DMS53 (cell line): ENCODE results near the gene LRTM1.
A peak's percentile ranks its signal among the peaks of the same experiment; 100 is the strongest.

Source experiments
- DNase-seq: peaks from one replicate; lab custom pipeline; 2025; lab: John Stamatoyannopoulos, UW

LRTM1 gene

GRCh38 chr3:54939557-54940300 is 11.9 kb upstream of the LRTM1 start:
- no peak for DNase-seq

DNA sequence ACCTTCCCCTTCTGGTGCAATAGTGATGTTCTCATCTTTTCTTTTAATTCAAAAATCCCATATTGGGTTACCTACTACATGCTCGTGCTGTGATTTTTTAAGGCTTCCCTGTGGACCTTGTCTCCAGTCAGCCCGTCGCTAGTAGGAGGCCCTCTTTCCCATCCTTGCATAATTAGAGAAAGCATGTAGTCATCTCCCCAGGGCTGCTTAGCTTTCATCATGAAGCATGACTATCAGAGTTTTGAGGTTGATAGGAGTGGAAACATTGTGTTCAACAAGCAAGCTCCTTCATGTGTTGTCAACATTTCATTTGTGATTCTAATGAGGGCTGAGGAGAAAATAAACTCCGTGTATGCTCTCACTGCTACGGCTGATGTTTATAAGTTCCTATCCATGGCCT is 8.7 kb upstream of the LRTM1 start:
- DNase-seq: no peak

DNA sequence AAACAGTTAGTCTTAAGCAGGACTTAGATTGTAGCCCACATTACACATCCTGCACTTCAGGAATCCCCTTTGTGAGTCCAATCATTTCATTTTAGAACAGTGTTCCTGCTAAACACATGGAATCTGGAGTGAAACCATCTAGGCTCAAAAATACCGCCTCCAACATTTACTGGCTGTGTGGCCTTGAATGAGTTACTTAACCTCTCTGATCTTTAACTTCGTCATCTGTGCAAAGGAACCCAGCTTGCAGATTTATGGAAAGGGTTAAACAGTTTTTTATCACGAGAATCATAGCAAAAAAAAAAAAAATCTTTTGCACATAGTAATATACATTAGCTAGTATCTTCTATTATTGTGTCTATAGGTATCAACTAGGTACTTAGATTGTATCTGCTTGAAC is 8.0 kb upstream of the LRTM1 start:
- DNase-seq: no peak

DNA sequence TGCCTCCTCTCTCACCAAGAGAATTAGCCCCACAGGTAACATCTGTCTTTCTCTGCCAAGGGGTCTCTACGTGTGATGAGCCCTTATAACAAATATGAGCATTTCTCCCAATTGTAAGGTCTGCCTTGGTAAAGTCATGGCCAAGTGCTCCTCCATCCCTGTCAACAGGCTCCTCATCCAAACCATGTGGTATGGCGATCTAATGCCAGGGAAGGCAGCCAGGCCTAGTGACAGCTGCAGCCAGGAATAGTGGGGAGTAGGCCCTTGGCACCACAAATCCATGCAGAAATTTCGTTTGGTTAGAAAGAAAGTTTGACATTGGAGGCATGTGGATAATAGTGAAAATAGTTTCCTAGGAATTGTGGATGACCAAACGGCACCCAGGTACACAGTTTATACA is 4.7 kb upstream of the LRTM1 start:
- no peak for DNase-seq

DNA sequence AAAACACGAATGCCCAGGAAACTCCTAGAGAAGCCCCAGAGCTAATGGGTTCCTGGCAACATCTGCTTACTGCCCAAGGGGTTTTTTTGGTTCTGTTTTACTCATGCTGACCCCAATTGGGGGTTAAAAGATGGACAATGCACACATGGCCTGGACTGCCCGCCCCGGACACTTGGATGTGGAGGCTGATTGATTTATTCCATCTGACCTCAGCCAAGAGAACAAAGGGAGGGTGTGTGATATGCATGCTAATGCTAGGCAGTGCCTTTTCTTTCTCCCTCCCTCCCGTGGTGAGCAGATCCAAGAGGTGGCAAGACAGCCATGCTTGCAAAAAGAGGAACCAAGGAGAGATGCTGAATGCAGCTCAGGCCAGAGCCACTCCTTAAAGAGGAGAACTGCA is 3.3 kb upstream of the LRTM1 start:
- no peak for DNase-seq

DNA sequence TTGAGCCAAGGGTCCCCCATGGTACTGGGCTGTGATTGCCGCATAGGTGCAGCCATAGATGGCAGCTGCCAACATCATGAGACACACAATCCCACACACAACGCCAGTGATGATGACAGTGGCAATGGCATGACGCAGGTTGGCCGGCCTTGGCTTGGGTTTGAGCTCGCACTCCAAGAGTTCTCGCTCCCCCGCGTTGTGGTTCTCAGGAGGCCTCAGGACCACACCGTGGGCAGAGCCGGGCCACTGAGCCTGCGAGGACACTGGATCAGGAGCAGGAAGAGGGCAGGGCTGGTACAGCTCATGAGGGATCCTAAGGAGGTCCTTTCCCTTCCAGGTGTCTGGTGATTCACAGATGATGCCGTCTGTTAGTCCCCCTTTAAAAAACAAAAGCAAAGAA is 9.3 kb downstream of the LRTM1 start:
- DNase-seq: no peak

DNA sequence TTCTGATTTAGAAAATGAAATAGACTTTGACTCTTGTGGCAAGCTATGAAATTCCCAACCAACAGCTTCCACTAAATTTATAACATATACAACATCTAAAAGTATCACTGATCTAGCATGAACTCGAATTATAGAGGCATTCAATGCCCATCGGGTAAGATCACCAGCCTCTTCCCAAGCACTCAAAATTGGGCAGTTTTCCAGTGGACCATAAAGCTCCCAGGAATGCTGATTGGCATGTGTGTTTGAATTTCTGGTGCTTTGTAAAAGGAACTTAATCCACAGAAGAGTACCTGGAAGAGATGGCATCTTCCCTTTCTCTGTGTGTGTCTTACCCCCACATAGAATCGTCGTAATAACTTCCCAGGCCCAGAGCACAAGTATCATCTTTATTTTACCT is 10.0 kb downstream of the LRTM1 start:
- no peak for DNase-seq

- DNase-seq: no peak
Measured at GRCh38 chr3:54917174-54917573, 10.7 kb downstream of the LRTM1 start.

DNA sequence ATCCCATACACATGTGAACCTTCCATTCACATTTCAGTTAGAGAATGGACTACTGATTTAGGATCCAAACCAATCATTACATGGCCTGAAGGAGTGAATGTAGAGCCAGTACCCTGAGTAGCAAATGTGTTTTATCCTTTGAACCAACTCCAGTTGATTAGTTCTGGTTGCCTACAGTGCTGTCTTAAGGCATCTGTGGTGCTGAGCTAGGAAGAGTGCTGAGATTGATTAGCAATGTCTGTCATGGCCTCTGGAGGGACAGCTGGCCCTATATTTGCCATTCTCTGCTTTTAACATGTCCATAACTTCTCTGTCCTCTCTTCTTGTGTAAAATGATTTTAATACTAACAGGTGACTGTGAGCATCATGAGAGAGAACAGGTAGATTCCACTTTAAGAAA is 11.1 kb downstream of the LRTM1 start:
- peak; percentile 0 for DNase-seq

DNA sequence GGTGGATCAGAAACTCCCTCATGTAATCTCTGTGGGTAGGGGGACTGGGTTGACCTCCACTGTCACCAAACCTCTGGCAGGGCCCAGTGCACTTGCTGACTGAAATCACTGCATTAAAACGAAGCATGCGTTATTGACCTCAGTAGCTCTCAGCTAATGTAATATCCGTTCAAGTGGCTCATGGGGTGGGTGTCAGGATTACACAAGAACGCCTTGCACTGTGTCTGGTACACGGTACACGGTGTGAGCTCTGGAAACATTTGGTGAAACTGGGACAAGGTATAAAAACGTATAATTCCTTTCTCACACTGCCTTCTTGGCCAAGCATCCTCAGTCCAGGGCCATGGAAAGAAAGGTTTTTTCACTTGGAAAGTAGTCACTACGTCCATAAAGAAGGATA is 11.9 kb downstream of the LRTM1 start:
- no peak for DNase-seq

GRCh38 chr3:54915181-54915580 is 12.7 kb downstream of the LRTM1 start:
- no peak for DNase-seq

GRCh38 chr3:54914180-54914579 is 13.7 kb downstream of the LRTM1 start:
- no peak for DNase-seq

GRCh38 chr3:54909191-54909590 is 18.7 kb downstream of the LRTM1 start:
- DNase-seq: no peak

DNA sequence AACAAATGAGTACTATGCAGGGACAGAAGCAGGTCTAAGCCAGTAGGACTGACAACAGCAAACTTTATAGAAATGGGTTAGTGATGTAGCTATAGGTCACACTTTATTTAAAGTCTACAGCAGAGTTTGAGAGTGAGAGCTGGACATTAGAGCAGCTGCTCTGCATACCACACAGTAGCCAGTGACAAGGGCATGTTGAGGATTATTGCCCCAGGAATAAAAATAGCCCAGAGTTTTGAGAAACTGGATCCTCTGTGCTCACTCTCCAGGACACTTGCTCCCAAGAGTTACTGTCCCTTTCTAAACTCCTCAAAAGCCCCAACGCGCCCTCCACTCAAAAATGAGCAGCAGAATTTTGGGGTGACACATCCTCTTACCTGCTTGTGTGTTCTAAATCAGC is 21.1 kb downstream of the LRTM1 start:
- no peak for DNase-seq

DNA sequence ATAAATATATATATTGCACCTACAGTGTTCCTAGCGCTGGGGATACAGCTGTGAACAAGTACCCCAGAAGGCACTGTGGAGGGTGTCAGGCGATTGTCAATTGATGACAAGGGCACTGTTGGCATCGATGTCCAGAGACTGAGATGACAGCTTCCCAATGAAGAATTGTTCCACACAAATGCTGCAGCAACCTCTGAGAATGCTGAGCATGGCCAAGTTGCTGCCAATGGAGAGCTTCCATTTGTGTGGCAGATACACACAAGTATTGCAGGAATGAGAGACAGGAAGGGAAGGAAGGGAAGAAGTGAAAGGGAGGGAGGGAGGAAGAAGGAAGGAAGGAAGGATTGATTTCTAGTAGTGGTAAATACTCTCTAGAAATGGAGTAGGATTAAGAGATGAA is 21.9 kb downstream of the LRTM1 start:
- no peak for DNase-seq

DNA sequence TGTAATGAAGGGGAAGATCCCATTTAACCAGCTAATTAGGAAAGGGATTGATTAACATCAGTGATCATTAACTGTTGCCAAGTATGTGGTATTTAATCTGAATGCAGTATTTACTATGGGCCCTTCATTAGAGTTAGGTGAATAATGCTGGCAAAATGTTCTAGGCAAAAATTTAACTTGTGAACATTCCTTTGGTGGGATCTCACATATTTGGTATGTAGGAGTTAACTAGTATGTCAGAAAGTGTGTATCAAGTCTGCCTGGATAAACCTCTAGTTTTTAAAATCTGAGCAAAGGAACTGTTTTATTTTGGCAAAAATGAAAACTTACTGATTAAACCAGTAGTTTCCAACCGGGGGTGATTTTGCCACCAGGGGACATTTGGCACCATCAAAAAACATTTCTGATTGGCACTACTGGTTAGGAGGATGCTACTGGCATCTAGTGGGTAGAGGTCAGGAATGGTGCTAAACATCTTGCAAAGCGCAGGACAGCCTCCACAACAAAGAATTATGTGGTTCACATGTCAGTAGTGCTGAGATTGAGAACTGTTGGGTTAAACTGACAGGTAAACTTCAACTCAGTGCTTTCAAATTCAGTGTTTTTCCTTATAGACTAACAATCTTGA is 22.5 kb downstream of the LRTM1 start:
- DNase-seq: no peak

DNA sequence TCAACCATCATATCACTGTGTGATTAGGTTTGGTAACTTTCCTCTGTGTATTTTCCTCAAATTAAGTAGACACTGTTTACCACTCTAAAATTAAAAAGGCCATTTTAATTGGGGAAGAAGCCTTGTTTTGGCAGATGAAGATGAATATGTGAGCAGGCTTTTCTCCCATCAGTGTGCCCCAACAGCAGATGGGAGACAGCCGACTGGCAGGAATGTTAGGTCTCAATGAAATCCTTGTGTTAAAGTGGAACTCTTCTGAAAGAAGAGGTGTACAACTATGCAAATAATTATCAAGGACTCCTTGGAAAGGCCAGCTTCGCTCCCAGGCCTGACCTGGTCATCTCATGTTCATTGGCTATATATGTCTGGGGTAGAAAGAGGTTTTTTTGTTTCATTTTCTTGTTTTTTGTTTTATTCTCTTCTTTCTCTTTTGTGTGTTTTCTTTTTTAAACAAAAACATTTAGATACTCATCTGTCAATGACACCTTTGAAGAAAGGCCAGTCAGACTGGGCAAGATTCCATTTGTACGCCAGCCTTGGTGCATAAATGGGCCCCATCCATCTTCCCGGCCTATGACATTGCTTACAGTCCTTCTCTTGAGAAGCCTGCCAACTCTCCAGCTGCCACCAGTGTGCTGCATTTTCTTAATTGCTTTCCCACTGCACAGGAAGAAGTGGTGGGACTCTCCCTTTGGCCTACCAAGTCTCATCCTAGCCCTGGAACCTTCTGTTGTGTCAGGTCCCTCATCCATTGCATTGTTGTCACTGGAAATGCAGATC is 25.8 kb downstream of the LRTM1 start:
- DNase-seq: no peak

DNA sequence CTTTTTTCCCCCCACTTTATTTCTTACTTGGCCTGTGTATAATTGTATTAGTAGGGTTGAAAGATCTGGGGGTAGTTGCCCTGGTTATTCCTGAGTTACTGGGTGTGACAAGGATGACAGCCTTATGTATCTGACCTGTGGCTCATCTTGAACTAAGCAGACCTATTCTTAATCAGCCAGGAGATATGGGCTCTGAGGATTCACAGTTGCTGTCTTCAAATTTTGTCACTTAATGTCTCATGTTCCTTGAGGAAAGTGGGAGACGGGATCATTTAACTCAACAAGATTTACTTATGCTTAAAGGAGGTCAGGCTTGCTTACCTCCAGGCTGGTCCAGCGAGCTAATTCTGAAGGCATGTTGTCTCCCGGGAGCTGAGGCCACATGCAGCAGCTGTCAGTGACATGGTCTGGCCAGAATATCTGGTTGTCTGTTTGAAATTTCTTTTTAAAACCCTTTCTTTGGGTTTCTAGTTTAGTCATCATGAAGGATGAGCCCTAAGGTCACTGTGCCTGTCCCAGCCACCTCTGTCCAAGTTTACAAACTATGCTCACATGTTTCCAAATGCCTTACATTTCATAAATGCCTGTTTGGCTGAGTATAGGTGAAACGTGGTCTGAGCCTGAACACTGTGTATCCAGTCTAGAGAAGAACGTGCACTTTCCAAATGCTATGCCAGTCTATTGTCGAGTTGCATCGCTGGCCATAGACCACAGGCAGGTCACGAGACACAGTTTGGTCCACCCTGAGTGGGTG is 26.8 kb downstream of the LRTM1 start:
- no peak for DNase-seq

DNA sequence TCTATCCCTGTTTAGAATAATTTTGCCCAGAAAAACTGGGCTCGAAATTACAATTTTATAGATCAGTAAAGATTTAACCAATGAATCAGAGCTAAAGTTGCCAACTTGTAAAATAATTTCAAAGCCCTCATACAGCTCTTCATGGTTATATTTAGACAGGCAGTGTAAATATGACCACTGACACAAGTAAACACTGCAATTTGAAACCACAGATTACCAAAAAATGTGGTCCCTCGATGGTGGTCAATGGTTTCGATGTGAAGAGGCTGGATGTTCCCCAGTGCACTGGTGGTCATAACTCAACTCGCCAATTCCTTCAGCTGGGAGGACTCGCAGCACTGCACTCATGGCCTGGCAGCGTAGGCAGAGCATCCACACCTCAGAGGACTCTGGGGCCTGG is 28.6 kb downstream of the LRTM1 start:
- no peak for DNase-seq

DNA sequence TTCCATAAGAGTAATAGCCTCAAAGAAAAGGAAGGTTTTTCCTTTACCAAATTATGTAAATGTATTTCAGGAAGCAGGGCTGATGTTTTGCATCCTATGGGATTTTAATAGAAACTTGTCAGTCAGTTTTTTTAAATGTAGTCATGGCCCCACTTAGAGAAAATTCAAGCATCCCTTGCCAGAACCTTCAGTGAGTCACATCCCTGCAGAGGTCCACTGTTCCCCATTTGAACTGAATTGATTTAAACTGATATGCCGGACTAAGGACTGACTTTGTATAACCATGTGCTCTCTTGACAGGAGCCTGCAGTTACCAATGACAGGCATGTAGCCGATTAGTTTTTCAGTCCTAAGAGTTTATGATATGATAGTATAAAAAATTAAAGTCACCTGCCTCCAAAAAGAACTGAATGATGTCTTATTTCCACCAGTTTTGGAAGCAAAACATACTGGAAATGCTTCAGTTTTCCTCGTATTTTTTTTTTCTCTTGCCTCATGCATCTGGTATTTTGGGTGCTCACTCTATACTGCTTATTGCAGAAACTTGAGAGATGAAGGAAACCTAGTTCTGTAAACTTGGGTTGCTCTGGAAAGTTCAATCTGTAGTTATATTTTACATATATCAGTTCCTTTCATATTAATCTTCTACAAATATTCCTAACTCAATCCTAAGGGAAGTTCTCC is 30.7 kb downstream of the LRTM1 start:
- DNase-seq: no peak

DNA sequence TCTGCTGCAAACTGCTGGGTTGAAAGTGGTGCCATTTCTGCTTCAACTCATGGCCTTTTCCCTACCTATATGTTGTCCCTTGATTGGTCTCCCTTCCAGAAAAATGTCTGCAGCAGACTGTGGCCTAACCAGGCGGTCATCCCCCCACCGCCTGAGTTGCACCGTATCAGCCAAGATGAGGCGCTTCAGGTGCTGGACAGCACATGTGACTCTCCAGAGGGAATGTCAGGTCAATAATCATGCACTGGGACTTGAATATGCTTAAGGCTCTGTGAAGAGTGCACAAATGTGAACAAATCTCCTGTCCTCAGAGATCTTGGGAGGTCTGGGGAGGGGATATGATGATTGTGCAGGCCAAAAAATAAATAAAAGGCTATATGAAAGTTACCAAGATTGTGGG is 32.2 kb downstream of the LRTM1 start:
- no peak for DNase-seq

- no peak for DNase-seq
Measured at GRCh38 chr3:54892168-54892567, 35.7 kb downstream of the LRTM1 start.
